ENCODE results near the gene ELK3. TPM values are rescaled to one million over a fixed set of nuclear protein-coding genes. Genes with fewer than 3 reads are reported as not detected.

ELK3 gene
- total RNA-seq, 1 experiment from 2014 or later: 9.4 TPM

- no peaks in the 10 kb centered on the region for H3K23me2 ChIP-seq (ENCODE audit: insufficient read length, low read depth, low read length, poor library complexity, severe bottlenecking)
These were observed 77.5 kb downstream of the ELK3 start for GRCh38 chr12:96271469-96272199.

More at GRCh38 chr12:96271469-96272199, 77.5 kb downstream of the ELK3 start:
- no peak overlapping the region for H3T11ph ChIP-seq (ENCODE audit: low read length)
- no peak overlapping the region for H2AK5ac ChIP-seq (ENCODE audit: insufficient read length, low read length)
- H3K79me2 ChIP-seq (ENCODE audit: insufficient read depth, low read length): no peaks in the 10 kb centered on the region
- no peak overlapping the region for H3K18ac ChIP-seq (ENCODE audit: insufficient read length, low read depth, low read length)
- Mint-ChIP-seq H3K27me3 (ENCODE audit: low read depth) (no peaks in the 10 kb centered on the region), H3K4me1 (no peaks in the 10 kb centered on the region; a peak in 1 of 4 replicates), H3K9me3 (no peaks in the 10 kb centered on the region), H3K4me3 (no peak overlapping the region), H3K27ac (no peak overlapping the region), H3K36me3 (ENCODE audit: insufficient read depth in 1 of 3, low read depth in 3 of 3) (peaks cover 0 to 25% (median 5%) of the 10 kb centered on the region in 3 experiments; a peak in 5 of 7 replicates)
- H3K27ac ChIP-seq (ENCODE audit: insufficient read length, low read depth, low read length): no peak overlapping the region
- H2AFZ ChIP-seq (ENCODE audit: low read length): no peak overlapping the region
- no peaks in the 10 kb centered on the region for H4K20me1 ChIP-seq (ENCODE audit: control insufficient read depth, insufficient read depth, insufficient read length)
- H3K4ac ChIP-seq (ENCODE audit: low read depth, low read length): no peak overlapping the region
- H3K4me1 ChIP-seq (ENCODE audit: insufficient read depth, low read length): no peaks in the 10 kb centered on the region
- no peak overlapping the region for H2BK12ac ChIP-seq (ENCODE audit: insufficient read length, low read depth, low read length)
- no peaks in the 10 kb centered on the region for H3K79me1 ChIP-seq (ENCODE audit: insufficient read depth, low read depth, low read length, poor library complexity, severe bottlenecking)
- H2BK5ac ChIP-seq (ENCODE audit: insufficient read length, low read length): no peak overlapping the region
- H3K9me3 ChIP-seq (ENCODE audit: control insufficient read depth, low read depth, low read length): no peaks in the 10 kb centered on the region
- H3K27me3 ChIP-seq (ENCODE audit: insufficient read depth, low read length): no peaks in the 10 kb centered on the region
- H3K4me2 ChIP-seq (ENCODE audit: insufficient read depth, insufficient read length, low read length): no peak overlapping the region
- no peak overlapping the region for H3K56ac ChIP-seq (ENCODE audit: insufficient read length, low read depth, low read length)
- no peak overlapping the region for H3K14ac ChIP-seq (ENCODE audit: insufficient read depth, low read length)
- no peak overlapping the region for H4K91ac ChIP-seq (ENCODE audit: insufficient read length, low read depth, low read length)
- TF ChIP-seq CTCF (conservative IDR thresholded peaks at IDR 0.05): no peak
- no peak overlapping the region for H4K5ac ChIP-seq (ENCODE audit: insufficient read length, low read depth, low read length)
- H3K23ac ChIP-seq (ENCODE audit: insufficient read length, low read depth, low read length): no peak overlapping the region
- H3K9ac ChIP-seq (ENCODE audit: extremely low read depth, insufficient read length, low read length): no peak overlapping the region
- DNase-seq: no peak
- WGBS (ENCODE audit: extremely low coverage, insufficient read length, low lambda C conversion rate): 100% methylated on average over 1 of the region's 8 CpGs
- H2BK15ac ChIP-seq (ENCODE audit: low read depth, low read length): no peak overlapping the region
- no peak overlapping the region for H2BK20ac ChIP-seq (ENCODE audit: low read depth, low read length, poor library complexity, severe bottlenecking)
- no peak overlapping the region for H4K8ac ChIP-seq (replicated peaks; ENCODE audit: insufficient read length, low read depth, low read length)
- no peak overlapping the region for H2BK120ac ChIP-seq (ENCODE audit: low read depth, low read length, poor library complexity, severe bottlenecking)

Measured in H9 (cell line).